Heart right ventricle (tissue), 16 donors: ENCODE results near the gene TNS3. TPM values are rescaled to one million over a fixed set of nuclear protein-coding genes. Genes with fewer than 3 reads are reported as not detected.

Experiments
- ATAC-seq, 8 donors: fragments of 200-7000 bp; cut with Tn5 transposase; one replicate each; pipeline ENCODE4 v1.9.1; 2020; ENCODE audit warnings: mild to moderate bottlenecking in 8 of 8, moderate library complexity in 8 of 8, moderate number of reproducible peaks in 1 of 8
- DNase-seq, 2 donors: peaks; one replicate each; pipeline ENCODE4 v3.0.0-alpha.2; 2020
- H3K27ac ChIP-seq, 10 donors: fragments of 200-600 bp; sonication (generic) in 2 of 10; one replicate each; pipeline versions ENCODE4 v1.5.0 to v1.8.0; 2020 to 2022; ENCODE audit warnings: mild to moderate bottlenecking in 3 of 10
- H3K27me3 ChIP-seq, 7 donors: fragments of 200-600 bp; one replicate each; pipeline ENCODE4 v1.8.0; 2021 to 2022; ENCODE audit warnings: mild to moderate bottlenecking in 2 of 7
- H3K36me3 ChIP-seq, 9 donors: fragments of 200-600 bp; sonication (generic) in 1 of 9; one replicate each; pipeline versions ENCODE4 v1.5.0 to v1.8.0; 2020 to 2022; ENCODE audit warnings: mild to moderate bottlenecking in 2 of 9
- H3K4me1 ChIP-seq, 9 donors: fragments of 200-600 bp; sonication (generic) in 1 of 9; one replicate each; pipeline versions ENCODE4 v1.5.0 to v1.8.0; 2020 to 2022; ENCODE audit warnings: mild to moderate bottlenecking in 4 of 9
- H3K4me3 ChIP-seq, 10 donors: fragments of 200-600 bp; sonication (generic) in 2 of 10; one replicate each; pipeline versions ENCODE4 v1.5.0 to v1.8.0; 2020 to 2022; ENCODE audit warnings: mild to moderate bottlenecking in 7 of 10, moderate library complexity in 2 of 10
- H3K9me3 ChIP-seq, 11 donors: fragments of 200-600 bp in 10 of 11; sonication (generic) in 2 of 11; one replicate each; pipeline versions ENCODE4 v1.5.0 to v1.8.0; 2013 to 2022; ENCODE audit warnings: mild to moderate bottlenecking in 2 of 11, control low read depth in 1 of 11, moderate library complexity in 1 of 11
- CTCF ChIP-seq, 9 donors: fragments of 200-600 bp; sonication (generic) in 2 of 9; IDR thresholded peaks; one replicate each; pipeline versions ENCODE4 v1.5.0 to v1.8.0; 2021 to 2022; ENCODE audit warnings: antibody characterized with exemption in 9 of 9, mild to moderate bottlenecking in 5 of 9, moderate library complexity in 1 of 9
- WGBS, 2 donors: extraction: QIAGEN DNeasy Blood & Tissue Kit; methylation state at CpG; one replicate each; pipeline ENCODE4 v1.1.7; 2013; ENCODE audit warnings: inconsistent platforms in 1 of 2; 5-methylcytosine and 5-hydroxymethylcytosine counted together
- intact Hi-C, 10 donors: fragments of 100-400 bp; cut with DNase I; formaldehyde crosslinking; loops; one replicate each; pipeline versions ENCODE4 v1.11.1 to v1.14.2; 2022
- polyA plus RNA-seq, 2 donors: library from polyadenylated mRNA; stranded (reverse); fragments of 200-250 nt; gene quantifications; one replicate each; pipeline ENCODE4 v1.2.3, GENCODE V29; 2013
- total RNA-seq, 10 donors: library from RNA; stranded (reverse); fragmentation: NEBNext Ultra II Directional in 3 of 10; extraction: Animal tissue kit (Norgen Biotek cat#: 25700) in 3 of 10; gene quantifications; one replicate each; pipeline versions ENCODE4 v1.2.1 to v1.2.4, GENCODE V29; 2021 to 2023
- donor health status: Arrhythmogenic right ventricular cardiomyopathy.
- donor health status: ischemic (EF 13 %, LVEDD 7.1; RV severe dilation, severe dysfunction).
- donor health status: healthy with polysubstance abuse.
- donor health status: DM: no; HTN: yes; CAD: no.
- donor health status: DM: no; HTN: no; CAD: no.
- donor health status: ischemic (EF 25% LVEDD 6.9; RV normal size, moderate dysfunction).
- donor health status: ischemic (EF 25% LVEDD 5.7; RV mildly dilated, moderate dysfunction).
- donor health status: healthy.
- donor health status: DM: yes; HTN: yes; CAD: no.
- donor health status: Ischemic cardiomyopathy.
- donor health status: ischemic (EF 35%, LVEDD 5.7; RV mildly dilated, moderate dysfunction).
- donor health status: nonischemic (EF 11% LVEDD 7.7; RV severe dilation, severe dysfunction).
- donor health status: DM: yes; HTN: yes; CAD: no.
- donor health status: PGD.
- donor health status: ischemic (EF 29% LVEDD 5.4; RV normal size, mild dysfunction).
- donor health status: nonischemic (EF 23%, LVEDD 6.1; RV moderate dilation, normal function).

TNS3 gene
- total and polyA plus RNA-seq, 12 donors = 6.7 to 74.2 (median 34.0) TPM

- Histone ChIP-seq H3K36me3 (no peaks in the 10 kb centered on the region), H3K27me3 (no peaks in the 10 kb centered on the region), H3K27ac (peak overlapping the region in 9 of 10 donors; percentile 19 to 82 (median 57)), H3K4me1 (peaks cover 14 to 53% (median 39%) of the 10 kb centered on the region in 9 donors), H3K4me3 (no peak overlapping the region), H3K9me3 (no peaks in the 10 kb centered on the region)
- WGBS, 2 donors = 80% methylated on average over 12 of the region's 12 CpGs
- TF ChIP-seq CTCF (IDR thresholded peaks at IDR 0.05) = no peak
- ATAC-seq (no peak), DNase-seq (no peak)
- intact Hi-C loops = no loop called here
Observed at GRCh38 chr7:47488201-47488968, 93.5 kb downstream of the TNS3 start.

- intact Hi-C loops = no loop called here
Observed at GRCh38 chr7:47485640-47486435, 96.1 kb downstream of the TNS3 start.

GRCh38 chr7:47484923-47485639, 96.8 kb downstream of the TNS3 start:
- 61 to 67% methylated on average over 17 of the region's 17 CpGs for WGBS, 2 donors
- peak in 1 of 2 donors; percentile 36 for DNase-seq

More at GRCh38 chr7:47485640-47486435, 96.1 kb downstream of the TNS3 start:
- H3K36me3 ChIP-seq = no peaks in the 10 kb centered on the region
- peaks cover 26 to 74% (median 61%) of the 10 kb centered on the region in 9 donors for H3K4me1 ChIP-seq
- TF ChIP-seq CTCF (IDR thresholded peaks at IDR 0.05) = no peak
- WGBS, 2 donors = 72 to 78% methylated on average over 9 of the region's 9 CpGs
- H3K27ac ChIP-seq = peak overlapping the region in 9 of 10 donors; percentile 53 to 86 (median 67)
- H3K27me3 ChIP-seq = no peaks in the 10 kb centered on the region
- DNase-seq = peak in 1 of 2 donors; percentile 50
- no peaks in the 10 kb centered on the region for H3K9me3 ChIP-seq
- peak; percentile 3 to 85 (median 32) for ATAC-seq
- no peak overlapping the region for H3K4me3 ChIP-seq

More at GRCh38 chr7:47484923-47485639, 96.8 kb downstream of the TNS3 start:
- H3K27ac ChIP-seq = peak overlapping the region in 9 of 10 donors; percentile 53 to 86 (median 67)
- H3K36me3 ChIP-seq = no peaks in the 10 kb centered on the region
- H3K4me3 ChIP-seq = no peak overlapping the region
- no peak for TF ChIP-seq CTCF (IDR thresholded peaks at IDR 0.05)
- ATAC-seq = peak; percentile 8 to 65 (median 47)
- H3K27me3 ChIP-seq = no peaks in the 10 kb centered on the region
- no peaks in the 10 kb centered on the region for H3K9me3 ChIP-seq
- peaks cover 26 to 81% (median 65%) of the 10 kb centered on the region in 9 donors for H3K4me1 ChIP-seq
- intact Hi-C loops = loop anchor here in 1 of 10 donors (5.0 kb wide), 1 partner anchor 87 kb away; no protein-coding TSS in a partner anchor
